ENCODE measurements around the gene CACNA2D4. TPM values are rescaled to one million over a fixed set of nuclear protein-coding genes. Genes with fewer than 3 reads are reported as not detected.

CACNA2D4 gene, protein sequence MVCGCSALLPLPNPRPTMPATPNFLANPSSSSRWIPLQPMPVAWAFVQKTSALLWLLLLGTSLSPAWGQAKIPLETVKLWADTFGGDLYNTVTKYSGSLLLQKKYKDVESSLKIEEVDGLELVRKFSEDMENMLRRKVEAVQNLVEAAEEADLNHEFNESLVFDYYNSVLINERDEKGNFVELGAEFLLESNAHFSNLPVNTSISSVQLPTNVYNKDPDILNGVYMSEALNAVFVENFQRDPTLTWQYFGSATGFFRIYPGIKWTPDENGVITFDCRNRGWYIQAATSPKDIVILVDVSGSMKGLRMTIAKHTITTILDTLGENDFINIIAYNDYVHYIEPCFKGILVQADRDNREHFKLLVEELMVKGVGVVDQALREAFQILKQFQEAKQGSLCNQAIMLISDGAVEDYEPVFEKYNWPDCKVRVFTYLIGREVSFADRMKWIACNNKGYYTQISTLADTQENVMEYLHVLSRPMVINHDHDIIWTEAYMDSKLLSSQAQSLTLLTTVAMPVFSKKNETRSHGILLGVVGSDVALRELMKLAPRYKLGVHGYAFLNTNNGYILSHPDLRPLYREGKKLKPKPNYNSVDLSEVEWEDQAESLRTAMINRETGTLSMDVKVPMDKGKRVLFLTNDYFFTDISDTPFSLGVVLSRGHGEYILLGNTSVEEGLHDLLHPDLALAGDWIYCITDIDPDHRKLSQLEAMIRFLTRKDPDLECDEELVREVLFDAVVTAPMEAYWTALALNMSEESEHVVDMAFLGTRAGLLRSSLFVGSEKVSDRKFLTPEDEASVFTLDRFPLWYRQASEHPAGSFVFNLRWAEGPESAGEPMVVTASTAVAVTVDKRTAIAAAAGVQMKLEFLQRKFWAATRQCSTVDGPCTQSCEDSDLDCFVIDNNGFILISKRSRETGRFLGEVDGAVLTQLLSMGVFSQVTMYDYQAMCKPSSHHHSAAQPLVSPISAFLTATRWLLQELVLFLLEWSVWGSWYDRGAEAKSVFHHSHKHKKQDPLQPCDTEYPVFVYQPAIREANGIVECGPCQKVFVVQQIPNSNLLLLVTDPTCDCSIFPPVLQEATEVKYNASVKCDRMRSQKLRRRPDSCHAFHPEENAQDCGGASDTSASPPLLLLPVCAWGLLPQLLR
- total RNA-seq, result 1.2 TPM
- long read RNA-seq, result 0 reads

GRCh38 chr12:1918081-1918883 lies at the start of gene CACNA2D4:
CACNA2D4 (minus strand) TSS chr12:1918652; CDS start chr12:1918473, 179 bp downstream.
- no peaks in the 10 kb centered on the region for H3K36me3 ChIP-seq
- H3K27me3 ChIP-seq (ENCODE audit: low read depth), result peaks cover 4% of the 10 kb centered on the region
- peak within 1 kb of the TSS; percentile 36 for H3K4me3 ChIP-seq
- H3K4me1 ChIP-seq, result peaks cover 16% of the 10 kb centered on the region
- TF ChIP-seq CTCF (IDR thresholded peaks at IDR 0.05; ENCODE audit: borderline replicate concordance), result no peak
- intact Hi-C loops (cut with micrococcal nuclease), result no loop called here
- H3K27ac ChIP-seq (replicated peaks), result peak within 1 kb of the TSS; percentile 15
- no peaks in the 10 kb centered on the region for H3K9me3 ChIP-seq (replicated peaks)
- no peak for DNase-seq

- DNase-seq, result no peak
These were observed 48.2 kb upstream of the CACNA2D4 start for GRCh38 chr12:1966561-1967226.

GRCh38 chr12:1965916-1966315 lies 47.5 kb upstream of the CACNA2D4 start:
- Histone ChIP-seq H3K36me3 (peaks cover 11% of the 10 kb centered on the region), H3K9me3 (replicated peaks) (no peaks in the 10 kb centered on the region), H3K27me3 (ENCODE audit: low read depth) (no peaks in the 10 kb centered on the region), H3K27ac (replicated peaks) (no peak overlapping the region), H3K4me3 (no peak overlapping the region), H3K4me1 (peaks cover 36% of the 10 kb centered on the region)
- no peak for TF ChIP-seq CTCF (IDR thresholded peaks at IDR 0.05; ENCODE audit: borderline replicate concordance)
- DNase-seq, result no peak
- intact Hi-C loops (cut with micrococcal nuclease), result no loop called here

More at GRCh38 chr12:1966561-1967226, 48.2 kb upstream of the CACNA2D4 start:
- TF ChIP-seq CTCF (IDR thresholded peaks at IDR 0.05; ENCODE audit: borderline replicate concordance), result no peak
- H3K4me1 ChIP-seq, result peaks cover 36% of the 10 kb centered on the region
- H3K9me3 ChIP-seq (replicated peaks), result no peaks in the 10 kb centered on the region
- intact Hi-C loops (cut with micrococcal nuclease), result no loop called here
- H3K27me3 ChIP-seq (ENCODE audit: low read depth), result no peaks in the 10 kb centered on the region
- H3K27ac ChIP-seq (replicated peaks), result peak overlapping the region; percentile 34
- peaks cover 11% of the 10 kb centered on the region for H3K36me3 ChIP-seq
- no peak overlapping the region for H3K4me3 ChIP-seq

GRCh38 chr12:1962051-1963020 lies 43.9 kb upstream of the CACNA2D4 start:
- H3K4me3 ChIP-seq, result no peak overlapping the region
- H3K4me1 ChIP-seq, result peaks cover 14% of the 10 kb centered on the region
- no peak overlapping the region for H3K27ac ChIP-seq (replicated peaks)
- H3K9me3 ChIP-seq (replicated peaks), result peaks cover 5% of the 10 kb centered on the region
- no peak for DNase-seq
- no peaks in the 10 kb centered on the region for H3K27me3 ChIP-seq (ENCODE audit: low read depth)
- TF ChIP-seq CTCF (IDR thresholded peaks at IDR 0.05; ENCODE audit: borderline replicate concordance), result no peak
- H3K36me3 ChIP-seq, result peaks cover 17% of the 10 kb centered on the region
- intact Hi-C loops (cut with micrococcal nuclease), result no loop called here
